Left kidney (tissue), 2 donors: Measurements from ENCODE around the gene HDGF. TPM values are rescaled to one million over a fixed set of nuclear protein-coding genes. Genes with fewer than 3 reads are reported as not detected.
A peak's percentile ranks its signal among the peaks of the same experiment; 100 is the strongest.

Experiments used
- DNase-seq: peaks from one replicate; pipeline ENCODE4 v3.0.0-alpha.2; 2013
- polyA plus RNA-seq: library from polyadenylated mRNA; unstranded; fragments of 120-200 nt; gene quantifications from one replicate; pipeline ENCODE4 v1.2.1, GENCODE V29; 2013; ENCODE audit not compliant: insufficient read length

The HDGF gene
- polyA plus RNA-seq, 1 donor, result 248 TPM

GRCh38 chr1:156747742-156748669, 3.5 kb downstream of the HDGF start:
- no peak for DNase-seq

DNA sequence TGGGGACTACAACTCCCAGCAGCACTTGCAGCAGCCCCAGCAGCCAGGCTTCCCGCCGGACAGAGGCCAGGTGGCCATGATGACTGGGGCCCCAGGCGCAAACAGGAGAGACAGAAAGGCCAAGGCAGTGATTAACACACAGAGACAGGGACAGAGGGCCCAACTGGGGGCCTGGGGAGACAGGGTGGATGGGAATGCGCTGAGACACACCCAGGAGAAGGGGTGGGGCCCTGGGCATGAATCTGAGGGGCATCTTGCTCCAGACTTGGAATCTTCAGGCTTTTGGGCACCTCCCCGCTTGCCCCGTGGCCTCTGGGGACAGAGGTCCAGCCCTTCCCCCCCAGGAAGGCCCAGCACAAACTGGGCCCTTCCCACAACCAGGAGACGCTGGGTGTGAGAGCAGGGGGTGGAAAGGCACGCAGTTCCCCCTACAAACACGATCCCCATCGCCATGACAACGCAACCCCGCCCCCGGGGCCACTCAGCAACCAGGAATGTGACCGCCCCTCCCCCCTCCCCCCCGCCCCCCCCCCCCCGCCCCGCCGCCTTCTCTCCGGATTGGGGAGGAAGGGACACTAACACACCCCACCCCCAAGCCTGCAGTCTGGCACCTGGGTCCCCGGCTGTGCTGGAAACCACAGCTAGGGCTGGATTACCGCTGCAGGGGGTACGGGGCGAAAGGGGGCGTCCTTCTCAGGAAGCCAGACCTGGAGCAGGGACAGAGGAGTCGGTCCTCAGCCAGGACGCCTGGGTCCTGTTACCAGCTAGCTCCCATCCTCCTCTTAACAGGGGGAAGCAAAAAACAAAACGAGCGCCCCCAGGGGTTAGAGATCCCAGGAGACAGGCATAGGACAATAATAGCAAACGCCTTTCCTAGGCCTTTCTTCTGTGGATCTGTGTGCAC, 4.5 kb downstream of the HDGF start:
- DNase-seq, result peak; percentile 88

- DNase-seq, result no peak
Measured at GRCh38 chr1:156746406-156746727, 5.1 kb downstream of the HDGF start.

DNA sequence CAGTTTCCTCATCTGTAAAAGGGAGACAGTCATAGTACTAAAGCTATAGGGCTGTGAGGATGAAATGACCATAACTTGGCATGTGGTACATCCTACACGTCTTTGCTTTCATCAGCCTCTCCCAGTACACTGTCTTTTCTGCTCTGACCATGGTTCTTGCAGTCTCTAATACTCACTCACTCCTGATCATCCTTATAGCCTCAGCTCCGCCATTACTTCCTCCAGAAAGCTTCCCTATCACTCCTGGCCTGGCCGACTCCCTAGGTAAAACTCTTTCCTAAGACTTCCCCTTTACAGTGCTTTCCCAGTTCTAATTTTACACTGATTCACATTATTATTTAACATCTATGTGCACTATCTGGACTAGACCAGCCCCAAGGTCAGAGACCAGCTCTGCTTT, 5.6 kb downstream of the HDGF start:
- DNase-seq, result no peak

DNA sequence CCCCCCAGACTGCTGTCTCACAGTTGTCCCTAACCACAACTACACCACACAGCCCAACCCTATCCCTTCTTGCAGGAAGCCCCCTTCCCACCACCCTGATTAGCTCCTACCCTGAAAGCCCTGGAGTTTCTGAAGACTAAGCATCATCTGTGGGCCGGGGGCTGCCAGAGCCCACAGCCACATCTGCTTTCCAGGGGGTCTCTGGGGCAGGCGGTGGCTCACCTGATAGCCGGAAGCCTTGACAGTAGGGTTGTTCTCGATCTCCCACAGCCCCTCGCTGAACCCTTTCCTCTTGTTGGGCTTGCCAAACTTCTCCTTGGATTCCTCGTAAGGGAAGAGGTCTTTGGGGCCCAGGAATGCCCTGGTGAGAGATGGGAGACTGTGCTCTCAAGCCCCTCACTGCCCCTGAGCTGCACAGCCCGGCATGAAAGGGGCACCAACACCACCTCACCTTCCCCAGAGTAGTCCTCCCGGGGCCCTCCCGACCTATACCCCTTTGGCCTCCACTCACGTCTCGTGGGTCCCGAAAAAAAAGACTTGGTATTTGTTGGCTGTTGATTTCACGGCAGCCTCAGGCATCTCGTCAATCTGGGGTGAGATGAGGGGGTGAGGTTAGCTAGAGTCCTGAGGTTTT, 6.6 kb downstream of the HDGF start:
- no peak for DNase-seq

DNA sequence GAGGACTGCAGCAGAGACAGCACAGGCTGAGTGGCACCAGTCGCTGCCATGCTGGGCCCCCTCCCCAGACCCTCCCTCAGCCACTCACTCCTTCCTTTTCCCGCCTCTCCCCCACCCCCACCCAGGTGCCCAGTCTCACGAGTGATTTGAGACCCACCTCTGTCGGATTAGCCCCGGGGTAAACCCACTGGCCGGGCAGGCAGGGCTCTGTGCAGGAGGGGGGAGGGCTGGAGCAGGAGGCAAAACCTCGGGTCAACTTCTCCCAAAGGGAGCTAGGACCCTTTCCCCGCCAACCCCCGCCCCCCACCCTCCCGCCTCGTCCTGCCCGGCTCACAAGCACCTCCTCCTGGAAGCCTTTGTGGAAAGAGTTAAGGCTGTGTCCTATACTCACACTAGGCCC, 7.1 kb downstream of the HDGF start:
- no peak for DNase-seq

GRCh38 chr1:156743367-156744302, 7.8 kb downstream of the HDGF start:
- no peak for DNase-seq

DNA sequence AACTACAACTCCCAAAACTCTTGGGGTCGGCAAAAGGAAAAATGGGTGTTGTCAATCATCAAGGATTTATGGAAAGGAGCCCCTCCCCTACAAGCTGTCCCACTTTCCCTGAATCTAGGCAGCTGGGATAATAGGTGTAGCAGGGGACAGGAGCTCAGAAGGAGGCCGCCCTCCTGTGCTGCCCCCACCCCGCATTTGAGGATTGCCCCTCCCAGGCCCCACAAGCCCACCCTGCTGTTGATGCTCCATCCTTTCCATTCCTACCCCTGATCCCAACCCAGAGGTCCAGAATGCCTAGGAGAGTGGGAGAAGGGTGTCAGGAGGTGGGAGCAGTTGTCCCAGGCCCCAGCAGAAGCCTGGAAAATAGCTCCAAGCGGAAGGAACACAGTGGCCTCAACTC, 8.7 kb downstream of the HDGF start:
- no peak for DNase-seq

- no peak for DNase-seq
Measured at GRCh38 chr1:156742017-156742416, 9.5 kb downstream of the HDGF start.

DNA sequence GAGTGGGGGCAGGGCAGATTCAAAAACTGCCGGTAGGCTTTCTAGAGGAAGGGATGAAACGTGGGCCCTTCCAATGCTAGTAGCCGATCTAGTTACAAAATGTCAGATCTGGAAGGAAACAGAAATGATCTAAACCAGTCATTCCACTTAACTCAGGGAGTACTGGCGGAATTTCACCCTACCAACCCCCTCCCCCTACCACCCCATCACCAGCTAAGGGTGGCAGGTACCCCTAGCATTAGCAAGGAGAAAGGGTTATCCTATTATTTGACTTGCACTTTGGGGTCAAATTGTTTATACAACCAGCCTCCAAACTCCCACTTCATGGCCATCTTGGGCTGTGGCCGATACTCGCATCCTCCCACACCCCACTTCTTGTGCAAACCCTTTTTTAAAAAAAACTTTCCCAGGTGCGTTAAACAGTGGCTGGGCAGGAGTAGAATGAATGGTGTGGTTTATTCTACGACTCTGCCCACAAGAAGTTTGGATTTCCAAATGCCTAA, 9.9 kb downstream of the HDGF start:
- no peak for DNase-seq

DNA sequence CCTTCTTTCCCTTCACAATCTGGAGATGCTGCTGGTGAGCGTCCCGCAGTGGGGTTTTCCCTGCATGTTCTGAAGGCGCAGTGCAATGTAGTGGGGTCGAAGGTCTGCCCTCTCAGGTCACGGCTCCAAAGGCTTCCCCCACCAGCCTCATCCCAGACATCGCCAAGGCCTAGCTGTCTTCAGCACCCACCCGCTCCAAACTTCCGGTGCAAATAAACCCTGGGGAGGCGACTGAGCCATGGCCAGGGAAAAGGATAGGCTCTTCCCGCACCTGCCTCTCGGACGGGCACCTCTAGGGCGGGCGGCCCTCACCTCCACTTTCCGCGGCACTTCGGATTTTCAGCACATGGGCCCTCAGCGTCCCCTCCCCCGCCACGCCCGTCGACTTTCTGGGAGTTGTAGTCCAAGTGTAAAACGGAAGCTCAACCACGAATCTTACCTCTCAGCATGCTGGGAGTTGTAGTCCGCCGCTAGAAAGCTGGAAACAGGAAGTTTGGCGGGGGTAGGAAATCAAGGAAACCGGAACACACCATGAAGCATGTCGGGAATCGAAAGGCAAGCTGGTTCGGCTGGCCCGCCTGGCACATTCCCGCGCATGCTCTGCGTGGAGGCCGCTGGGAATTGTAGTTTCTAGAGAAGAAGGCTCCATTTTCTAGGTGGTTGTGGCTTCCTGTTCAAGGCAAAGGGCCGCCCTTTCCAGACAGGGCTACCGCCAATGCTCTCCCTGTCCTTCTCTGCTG, 10.6 kb downstream of the HDGF start, which contains the start of gene MRPL24:
Gene MRPL24, minus strand, starts transcription at position 348 of the 740 bp plus-strand sequence. CDS start 2,384 bp downstream, outside the sequence.
- DNase-seq, result peak; percentile 99

DNA sequence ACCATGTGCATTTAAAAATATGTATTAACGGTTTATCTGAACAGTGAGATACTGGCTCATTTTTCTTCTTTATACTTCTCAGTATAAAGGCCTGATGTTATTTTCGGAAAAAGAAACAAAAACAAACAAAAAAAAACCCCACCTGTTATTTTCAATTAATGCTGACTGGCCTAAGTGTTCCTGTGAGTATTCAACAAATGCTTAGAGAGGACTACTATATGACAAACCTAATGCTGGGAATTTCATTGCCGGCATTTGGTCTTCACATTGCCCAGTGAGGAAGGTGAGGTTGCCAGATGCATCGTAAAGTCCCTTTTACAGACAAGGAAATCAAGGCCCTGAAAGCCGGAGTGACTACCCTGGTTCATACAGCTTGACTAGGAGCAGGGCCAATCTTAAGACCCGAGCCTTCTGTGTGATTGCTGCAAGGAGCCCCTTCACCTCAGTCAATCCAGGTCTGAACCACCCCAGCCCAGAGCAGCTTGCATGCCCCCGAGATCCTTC, 11.2 kb downstream of the HDGF start:
- DNase-seq, result no peak

- no peak for DNase-seq
Measured at GRCh38 chr1:156738916-156739315, 12.6 kb downstream of the HDGF start.

DNA sequence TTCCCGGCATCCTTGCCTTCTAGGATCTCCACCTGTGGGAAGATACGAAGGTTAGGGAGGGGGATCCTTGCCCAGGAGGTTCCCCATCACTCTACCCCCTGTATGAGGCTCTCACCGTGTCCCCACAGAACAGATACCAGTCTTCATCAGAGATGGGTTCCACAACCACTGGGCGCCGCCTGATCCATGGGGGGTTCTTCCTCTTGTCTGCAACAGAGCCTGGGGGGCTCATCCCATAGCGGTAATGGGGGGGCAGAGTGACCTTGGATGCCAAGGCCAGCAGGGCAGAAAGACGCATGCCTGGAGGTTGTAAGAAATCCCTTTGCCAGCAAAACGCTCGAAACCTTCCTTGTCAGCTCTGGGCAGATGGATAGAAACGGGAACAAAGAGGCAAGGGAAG, 13.1 kb downstream of the HDGF start:
- DNase-seq, result no peak

DNA sequence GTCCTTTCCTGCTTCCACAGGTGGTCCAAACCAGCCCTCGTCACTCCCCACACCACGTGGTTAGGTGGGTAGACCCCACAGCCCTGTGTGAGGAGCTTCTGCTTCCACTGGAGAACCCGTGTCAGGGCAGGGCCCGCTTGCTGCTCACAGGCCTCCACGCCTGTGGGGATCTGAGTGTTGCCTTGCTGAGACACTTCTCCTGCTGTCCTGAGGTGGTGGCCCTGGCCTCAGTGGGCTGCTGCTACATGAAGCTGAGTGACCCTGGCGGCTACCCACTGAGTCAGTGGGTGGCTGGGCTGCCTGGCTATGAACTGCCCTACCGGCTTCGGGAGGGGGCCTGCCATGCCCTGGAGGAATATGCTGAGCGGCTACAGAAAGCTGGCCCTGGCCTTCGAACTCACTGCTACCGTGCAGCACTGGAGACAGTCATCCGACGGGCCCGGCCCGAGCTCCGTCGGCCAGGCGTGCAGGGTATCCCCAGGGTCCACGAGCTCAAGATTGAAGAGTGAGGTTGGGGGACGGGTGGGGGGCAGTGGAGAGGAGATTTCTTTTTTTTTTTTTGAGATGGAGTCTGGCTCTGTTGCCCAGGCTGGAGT, 17.4 kb downstream of the HDGF start:
- no peak for DNase-seq

- peak; percentile 94 for DNase-seq
Measured at GRCh38 chr1:156728599-156729462, 22.6 kb downstream of the HDGF start, which contains the start of gene ISG20L2. Gene ISG20L2, minus strand, starts transcription at chr1:156728766. Its CDS starts 1,114 bp downstream, at chr1:156727652.

DNA sequence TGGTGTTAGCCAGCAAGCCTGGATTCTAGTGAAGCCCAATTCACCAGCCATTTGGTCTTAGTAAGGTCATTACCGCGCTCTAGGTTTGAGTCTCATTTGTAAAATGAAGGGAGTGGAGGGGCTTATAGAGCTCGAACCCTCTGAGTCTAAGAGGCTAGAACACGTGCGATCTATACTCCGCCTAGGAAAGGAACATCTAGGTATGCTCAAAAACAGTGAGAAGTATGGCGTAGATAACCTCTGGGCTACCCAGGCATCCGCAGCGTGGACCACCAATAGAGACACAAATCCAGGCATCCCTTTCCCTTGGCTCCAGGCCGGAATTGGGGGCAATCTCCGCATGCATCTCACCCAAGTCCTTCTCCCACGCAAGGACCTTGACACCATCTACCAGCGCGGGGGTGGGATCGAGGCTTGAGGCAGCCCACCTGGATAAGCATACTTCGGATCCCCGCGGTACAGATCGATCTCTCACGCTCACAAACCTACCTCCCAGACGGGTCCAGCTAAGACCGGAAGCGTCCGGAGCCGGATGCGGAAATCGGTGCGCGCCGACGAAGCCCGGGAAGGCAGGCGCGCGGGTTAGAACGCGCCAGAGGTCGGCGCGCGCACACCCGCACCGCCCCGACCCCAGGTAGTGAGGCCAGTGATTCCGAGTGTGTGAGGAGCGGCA, 23.4 kb downstream of the HDGF start, which contains the start of gene METTL25B:
Gene METTL25B, plus strand, starts transcription at position 544 of the 673 bp plus-strand sequence. CDS start 636 bp downstream, outside the sequence.
- no peak for DNase-seq

- DNase-seq, result no peak
Measured at GRCh38 chr1:156727492-156727891, 24.0 kb downstream of the HDGF start.
